ENCODE data around the gene KRTAP5-8. TPM values are rescaled to one million over a fixed set of nuclear protein-coding genes. Genes with fewer than 3 reads are reported as not detected.

KRTAP5-8 gene
- total and polyA plus RNA-seq, 4 donors = not detected

GRCh38 chr11:71500601-71501021, 37.2 kb upstream of the KRTAP5-8 start:
- Histone ChIP-seq H3K36me3 (ENCODE audit: control insufficient read depth in 4 of 4, insufficient read depth in 3 of 4, low read depth in 1 of 4, low read length in 3 of 4) (peaks cover 5 to 41% (median 23%) of the 10 kb centered on the region in 4 donors), H3K27me3 (ENCODE audit: control insufficient read depth in 4 of 4, insufficient read depth in 4 of 4, low read length in 3 of 4) (no peaks in the 10 kb centered on the region), H3K4me1 (ENCODE audit: control insufficient read depth in 4 of 4, insufficient read depth in 4 of 4, low read length in 3 of 4) (peaks cover 0 to 10% (median 1%) of the 10 kb centered on the region in 4 donors), H3K9ac (ENCODE audit: low read depth in 1 of 2, low read length in 2 of 2) (no peak overlapping the region), H3K27ac (ENCODE audit: low read depth in 1 of 2, low read length in 2 of 2) (peak overlapping the region in 1 of 2 donors; percentile 21), H3K4me3 (ENCODE audit: low read depth in 1 of 3, low read length in 3 of 3) (no peak overlapping the region), H3K9me3 (ENCODE audit: control insufficient read depth in 4 of 4, low read length in 3 of 4) (no peaks in the 10 kb centered on the region)
- WGBS = 33% methylated on average over 6 of the region's 6 CpGs
- peak; percentile 38 for TF ChIP-seq SP1 (IDR thresholded peaks at IDR 0.05)
- peak; percentile 74 to 85 for TF ChIP-seq RXRA (IDR thresholded peaks at IDR 0.05)
- TF ChIP-seq RAD21 (IDR thresholded peaks at IDR 0.05) = peak; percentile 54 to 65
- TF ChIP-seq NR2F2 (IDR thresholded peaks at IDR 0.05) = peak; percentile 83
- no peak for TF ChIP-seq ATF3 (IDR thresholded peaks at IDR 0.05)
- TF ChIP-seq HNF4A (conservative IDR thresholded peaks at IDR 0.05) = peak; percentile 70 to 71
- no peak for TF ChIP-seq FOXA1 (IDR thresholded peaks at IDR 0.05)
- peak; percentile 53 for DNase-seq (ENCODE audit: low spot score)

GRCh38 chr11:71501071-71501985, 36.5 kb upstream of the KRTAP5-8 start:
- H3K36me3 ChIP-seq (ENCODE audit: control insufficient read depth in 4 of 4, insufficient read depth in 3 of 4, low read depth in 1 of 4, low read length in 3 of 4) = peaks cover 3 to 39% (median 21%) of the 10 kb centered on the region in 4 donors
- no peak overlapping the region for H3K4me3 ChIP-seq (ENCODE audit: low read depth in 1 of 3, low read length in 3 of 3)
- H3K9me3 ChIP-seq (ENCODE audit: control insufficient read depth in 4 of 4, low read length in 3 of 4) = no peaks in the 10 kb centered on the region
- no peak overlapping the region for H3K27ac ChIP-seq (ENCODE audit: low read depth in 1 of 2, low read length in 2 of 2)
- no peak for DNase-seq (ENCODE audit: low spot score)
- no peak overlapping the region for H3K9ac ChIP-seq (ENCODE audit: low read depth in 1 of 2, low read length in 2 of 2)
- no peak for TF ChIP-seq NR2F2 (IDR thresholded peaks at IDR 0.05)
- no peak for TF ChIP-seq GABPA (IDR thresholded peaks at IDR 0.05 in 1 of 2, conservative IDR thresholded peaks at IDR 0.05 in 1 of 2)
- no peak for TF ChIP-seq RAD21 (IDR thresholded peaks at IDR 0.05)
- TF ChIP-seq RXRA (IDR thresholded peaks at IDR 0.05) = no peak
- no peak for TF ChIP-seq SP1 (IDR thresholded peaks at IDR 0.05)
- 95% methylated on average over 30 of the region's 30 CpGs for WGBS
- no peaks in the 10 kb centered on the region for H3K27me3 ChIP-seq (ENCODE audit: control insufficient read depth in 4 of 4, insufficient read depth in 4 of 4, low read length in 3 of 4)
- H3K4me1 ChIP-seq (ENCODE audit: control insufficient read depth in 4 of 4, insufficient read depth in 4 of 4, low read length in 3 of 4) = peaks cover 0 to 10% (median 1%) of the 10 kb centered on the region in 4 donors

GRCh38 chr11:71502026-71502425, 35.8 kb upstream of the KRTAP5-8 start:
- Histone ChIP-seq H3K27ac (ENCODE audit: low read depth in 1 of 2, low read length in 2 of 2) (no peak overlapping the region), H3K4me3 (ENCODE audit: low read depth in 1 of 3, low read length in 3 of 3) (no peak overlapping the region), H3K9me3 (ENCODE audit: control insufficient read depth in 4 of 4, low read length in 3 of 4) (no peaks in the 10 kb centered on the region), H3K27me3 (ENCODE audit: control insufficient read depth in 4 of 4, insufficient read depth in 4 of 4, low read length in 3 of 4) (no peaks in the 10 kb centered on the region), H3K9ac (ENCODE audit: low read depth in 1 of 2, low read length in 2 of 2) (no peak overlapping the region), H3K36me3 (ENCODE audit: control insufficient read depth in 4 of 4, insufficient read depth in 3 of 4, low read depth in 1 of 4, low read length in 3 of 4) (peaks cover 3 to 34% (median 19%) of the 10 kb centered on the region in 4 donors), H3K4me1 (ENCODE audit: control insufficient read depth in 4 of 4, insufficient read depth in 4 of 4, low read length in 3 of 4) (peaks cover 0 to 10% (median 1%) of the 10 kb centered on the region in 4 donors)
- no peak for DNase-seq (ENCODE audit: low spot score)
- no peak for TF ChIP-seq FOXA1 (IDR thresholded peaks at IDR 0.05)
- no peak for TF ChIP-seq ZBTB33 (IDR thresholded peaks at IDR 0.05)
- TF ChIP-seq TAF1 (conservative IDR thresholded peaks at IDR 0.05) = no peak
- no peak for TF ChIP-seq NR2F2 (IDR thresholded peaks at IDR 0.05)
- TF ChIP-seq HNF4A (conservative IDR thresholded peaks at IDR 0.05) = no peak
- no peak for TF ChIP-seq JUND (IDR thresholded peaks at IDR 0.05)
- TF ChIP-seq MAX (IDR thresholded peaks at IDR 0.05) = no peak
- TF ChIP-seq CTCF (IDR thresholded peaks at IDR 0.05; ENCODE audit: low read depth, low read length, missing input control) = no peak
- TF ChIP-seq RXRA (IDR thresholded peaks at IDR 0.05) = no peak
- no peak for TF ChIP-seq RAD21 (IDR thresholded peaks at IDR 0.05)
- no peak for TF ChIP-seq ATF3 (IDR thresholded peaks at IDR 0.05)
- no peak for TF ChIP-seq SP1 (IDR thresholded peaks at IDR 0.05)
- TF ChIP-seq EGR1 (IDR thresholded peaks at IDR 0.05; ENCODE audit: low read depth in 2 of 2) = no peak
- 97% methylated on average over 10 of the region's 10 CpGs for WGBS
